Testis (tissue), 2 donors: Measurements from ENCODE around the gene KCNC3.

Source experiments
- POLR2A ChIP-seq: fragments of 450-650 bp; IDR thresholded peaks from one replicate; pipeline ENCODE4 v1.6.1; 2017; ENCODE audit warnings: antibody characterized with exemption, mild to moderate bottlenecking, moderate library complexity
- TF ChIP-seq, protein P1 (sequence below), 3 experiments: fragments of 450-650 bp in 2 of 3; fragments of 200-600 bp in 1 of 3; sonication (generic) in 1 of 3; IDR thresholded peaks; one replicate each; pipeline ENCODE4 v1.5.1; 2016 to 2019; ENCODE audit warnings: antibody characterized with exemption in 3 of 3, mild to moderate bottlenecking in 2 of 3, moderate library complexity in 1 of 3

DNA sequence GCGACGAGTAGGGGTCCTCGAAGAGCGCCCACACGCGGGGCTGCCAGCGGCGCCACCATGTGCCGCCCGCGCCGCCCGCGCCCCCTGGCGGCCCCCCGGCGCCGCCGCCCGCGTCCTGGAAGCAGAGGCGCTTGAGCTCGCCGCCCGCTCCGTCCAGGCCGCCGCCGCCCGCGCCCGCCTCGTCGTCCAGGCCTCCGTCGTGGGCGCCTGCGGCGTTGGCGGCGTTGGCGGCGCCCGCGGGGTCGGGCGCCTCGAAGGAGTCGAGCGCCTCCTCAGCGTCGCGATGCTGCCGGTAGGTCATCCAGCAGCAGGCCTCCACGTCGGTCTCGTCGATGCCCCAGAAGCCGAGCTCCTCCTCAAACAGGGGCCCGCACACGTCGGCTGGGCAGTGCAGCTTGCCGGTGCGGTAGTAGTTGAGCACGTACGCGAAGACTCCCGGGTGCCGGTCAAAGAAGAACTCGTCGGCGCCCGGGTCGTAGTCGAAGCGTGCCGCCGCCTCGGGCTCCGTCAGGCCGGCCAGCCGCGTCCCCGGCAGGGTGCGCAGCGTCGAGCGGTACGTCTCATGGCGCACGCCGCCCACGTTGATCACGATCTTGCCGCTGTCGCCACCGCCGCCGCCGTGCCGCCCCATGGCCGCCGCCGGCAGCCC is 829 bp downstream of the KCNC3 start:
- TF ChIP-seq, protein P1, sequence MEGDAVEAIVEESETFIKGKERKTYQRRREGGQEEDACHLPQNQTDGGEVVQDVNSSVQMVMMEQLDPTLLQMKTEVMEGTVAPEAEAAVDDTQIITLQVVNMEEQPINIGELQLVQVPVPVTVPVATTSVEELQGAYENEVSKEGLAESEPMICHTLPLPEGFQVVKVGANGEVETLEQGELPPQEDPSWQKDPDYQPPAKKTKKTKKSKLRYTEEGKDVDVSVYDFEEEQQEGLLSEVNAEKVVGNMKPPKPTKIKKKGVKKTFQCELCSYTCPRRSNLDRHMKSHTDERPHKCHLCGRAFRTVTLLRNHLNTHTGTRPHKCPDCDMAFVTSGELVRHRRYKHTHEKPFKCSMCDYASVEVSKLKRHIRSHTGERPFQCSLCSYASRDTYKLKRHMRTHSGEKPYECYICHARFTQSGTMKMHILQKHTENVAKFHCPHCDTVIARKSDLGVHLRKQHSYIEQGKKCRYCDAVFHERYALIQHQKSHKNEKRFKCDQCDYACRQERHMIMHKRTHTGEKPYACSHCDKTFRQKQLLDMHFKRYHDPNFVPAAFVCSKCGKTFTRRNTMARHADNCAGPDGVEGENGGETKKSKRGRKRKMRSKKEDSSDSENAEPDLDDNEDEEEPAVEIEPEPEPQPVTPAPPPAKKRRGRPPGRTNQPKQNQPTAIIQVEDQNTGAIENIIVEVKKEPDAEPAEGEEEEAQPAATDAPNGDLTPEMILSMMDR (IDR thresholded peaks at IDR 0.05): peak in 1 of 3 experiments; percentile 31
- TF ChIP-seq POLR2A: no peak
